MM.1S (cell line): ENCODE results near the gene NACAD.

Experiments used
- DNase-seq: peaks from one replicate; pipeline ENCODE4 v3.0.0-alpha.2; 2015
- H2AFZ ChIP-seq: fragments of 300-600 bp; sonication (generic); 2 replicates; pipeline ENCODE4 v1.6.0; 2016; ENCODE audit warnings: antibody characterized with exemption, low read length
- H3F3A ChIP-seq: fragments of 300-600 bp; sonication (generic); 2 replicates; pipeline ENCODE4 v1.6.1; 2016; ENCODE audit warnings: mild to moderate bottlenecking, antibody characterized with exemption, low read length, moderate library complexity, mixed read lengths; ENCODE audit not compliant: insufficient read depth
- H3K27ac ChIP-seq: fragments of 300-600 bp; sonication (generic); 2 replicates; pipeline ENCODE4 v1.5.1; 2016; ENCODE audit warnings: mild to moderate bottlenecking, low read length
- H3K27me3 ChIP-seq: fragments of 300-600 bp; sonication (generic); replicated peaks from 2 replicates; pipeline ENCODE4 v1.6.0; 2016; ENCODE audit warnings: low read length; ENCODE audit not compliant: insufficient read depth
- H3K36me3 ChIP-seq: fragments of 300-600 bp; sonication (generic); replicated peaks from 2 replicates; pipeline ENCODE4 v1.6.1; 2016; ENCODE audit warnings: mild to moderate bottlenecking, low read length, mixed read lengths; ENCODE audit not compliant: insufficient read depth
- H3K4me1 ChIP-seq: fragments of 300-600 bp; sonication (generic); 2 replicates; pipeline ENCODE4 v1.6.1; 2016; ENCODE audit warnings: low read length, mixed read lengths
- H3K4me2 ChIP-seq: fragments of 300-600 bp; sonication (generic); 2 replicates; pipeline ENCODE4 v1.6.0; 2016; ENCODE audit warnings: low read depth, low read length
- H3K4me3 ChIP-seq: fragments of 300-600 bp; sonication (generic); 2 replicates; pipeline ENCODE4 v1.5.1; 2016; ENCODE audit warnings: low read length, mixed read lengths
- H3K79me2 ChIP-seq: fragments of 300-600 bp; sonication (generic); 2 replicates; pipeline ENCODE4 v1.6.1; 2016; ENCODE audit warnings: mixed run types, low read length, mixed read lengths
- H3K9ac ChIP-seq: fragments of 300-600 bp; sonication (generic); 2 replicates; pipeline ENCODE4 v1.6.1; 2016; ENCODE audit warnings: low read length, mixed read lengths
- H3K9me2 ChIP-seq: fragments of 300-600 bp; sonication (generic); replicated peaks from 2 replicates; pipeline ENCODE4 v1.6.1; 2016; ENCODE audit warnings: mild to moderate bottlenecking, low read length, mixed read lengths; ENCODE audit not compliant: insufficient read depth
- H3K9me3 ChIP-seq: fragments of 300-600 bp; sonication (generic); replicated peaks from 2 replicates; pipeline ENCODE4 v1.6.1; 2016; ENCODE audit warnings: mild to moderate bottlenecking, low read length, mixed read lengths; ENCODE audit not compliant: insufficient read depth
- H4K20me1 ChIP-seq: fragments of 300-600 bp; sonication (generic); 2 replicates; pipeline ENCODE4 v1.6.1; 2016; ENCODE audit warnings: mild to moderate bottlenecking, low read length, moderate library complexity, mixed read lengths; ENCODE audit not compliant: insufficient read depth
- CTCF ChIP-seq: fragments of 300-600 bp; sonication (generic); IDR thresholded peaks from 2 replicates; pipeline ENCODE4 v1.5.1; 2016; ENCODE audit warnings: antibody characterized with exemption, low read length, mixed read lengths
- EZH2 ChIP-seq: fragments of 300-600 bp; sonication (generic); optimal IDR thresholded peaks from 2 replicates; pipeline ENCODE3; 2017; ENCODE audit warnings: low read depth, mild to moderate bottlenecking, antibody characterized with exemption, low read length, mixed read lengths
- EZH2phosphoT487 ChIP-seq: fragments of 300-600 bp; sonication (generic); IDR thresholded peaks from 2 replicates; pipeline ENCODE4 v1.6.1; 2018; ENCODE audit warnings: antibody characterized with exemption, low read length

Gene NACAD

GRCh38 chr7:45102785-45103712 lies 14.3 kb upstream of the NACAD start:
- Histone ChIP-seq H3K27ac (no peak overlapping the region), H4K20me1 (no peaks in the 10 kb centered on the region), H3K9me3 (no peaks in the 10 kb centered on the region), H3K9me2 (no peaks in the 10 kb centered on the region), H2AFZ (no peak overlapping the region), H3F3A (no peaks in the 10 kb centered on the region), H3K4me1 (no peaks in the 10 kb centered on the region), H3K4me2 (no peak overlapping the region), H3K27me3 (no peaks in the 10 kb centered on the region), H3K4me3 (no peak overlapping the region), H3K36me3 (peaks cover 28% of the 10 kb centered on the region), H3K9ac (no peak overlapping the region), H3K79me2 (peaks cover 44% of the 10 kb centered on the region)
- DNase-seq: no peak
- TF ChIP-seq CTCF (no peak), EZH2 (no peak), EZH2phosphoT487 (no peak)

GRCh38 chr7:45101748-45102147 lies 13.0 kb upstream of the NACAD start:
- H4K20me1 ChIP-seq: no peaks in the 10 kb centered on the region
- H3K36me3 ChIP-seq: peaks cover 28% of the 10 kb centered on the region
- no peaks in the 10 kb centered on the region; the same call in 1 of the 2 replicates for H3F3A ChIP-seq
- peaks cover 30% of the 10 kb centered on the region for H3K79me2 ChIP-seq
- no peaks in the 10 kb centered on the region for H3K27me3 ChIP-seq
- no peak for TF ChIP-seq CTCF
- no peak for TF ChIP-seq EZH2phosphoT487
- no peak for TF ChIP-seq EZH2
- no peaks in the 10 kb centered on the region for H3K4me1 ChIP-seq
- no peak overlapping the region for H3K4me3 ChIP-seq
- no peak overlapping the region for H2AFZ ChIP-seq
- H3K9me2 ChIP-seq: no peaks in the 10 kb centered on the region
- H3K4me2 ChIP-seq: no peak overlapping the region
- no peak overlapping the region for H3K27ac ChIP-seq
- DNase-seq: no peak
- H3K9me3 ChIP-seq: no peaks in the 10 kb centered on the region
- H3K9ac ChIP-seq: no peak overlapping the region

GRCh38 chr7:45100761-45101480 lies 12.2 kb upstream of the NACAD start:
- no peak overlapping the region for H2AFZ ChIP-seq
- peaks cover 26% of the 10 kb centered on the region for H3K36me3 ChIP-seq
- H3K9ac ChIP-seq: no peak overlapping the region
- no peaks in the 10 kb centered on the region for H4K20me1 ChIP-seq
- H3K79me2 ChIP-seq: peaks cover 22% of the 10 kb centered on the region
- H3K4me2 ChIP-seq: no peak overlapping the region
- TF ChIP-seq EZH2phosphoT487 (no peak), CTCF (no peak), EZH2 (no peak)
- no peaks in the 10 kb centered on the region for H3K4me1 ChIP-seq
- H3K27ac ChIP-seq: no peak overlapping the region
- no peak for DNase-seq
- no peaks in the 10 kb centered on the region for H3K27me3 ChIP-seq
- H3K9me3 ChIP-seq: no peaks in the 10 kb centered on the region
- no peaks in the 10 kb centered on the region for H3K9me2 ChIP-seq
- H3K4me3 ChIP-seq: no peak overlapping the region
- no peaks in the 10 kb centered on the region; the same call in 1 of the 2 replicates for H3F3A ChIP-seq
